Stimulated activated CD8-positive, alpha-beta memory T cell treated with anti-CD3 and anti-CD28 coated beads, Interleukin-12 subunit alpha, Interleukin-12 subunit beta, amount 100 ng/mL, for 24 hours (primary cell): ENCODE results near the gene ERAP2.
A peak's percentile ranks its signal among the peaks of the same experiment; 100 is the strongest.

Experiments
- DNase-seq: peaks from one replicate; pipeline ENCODE4 v3.0.0-alpha.2; 2020; ENCODE audit errors: extremely low read depth

Gene ERAP2

DNA sequence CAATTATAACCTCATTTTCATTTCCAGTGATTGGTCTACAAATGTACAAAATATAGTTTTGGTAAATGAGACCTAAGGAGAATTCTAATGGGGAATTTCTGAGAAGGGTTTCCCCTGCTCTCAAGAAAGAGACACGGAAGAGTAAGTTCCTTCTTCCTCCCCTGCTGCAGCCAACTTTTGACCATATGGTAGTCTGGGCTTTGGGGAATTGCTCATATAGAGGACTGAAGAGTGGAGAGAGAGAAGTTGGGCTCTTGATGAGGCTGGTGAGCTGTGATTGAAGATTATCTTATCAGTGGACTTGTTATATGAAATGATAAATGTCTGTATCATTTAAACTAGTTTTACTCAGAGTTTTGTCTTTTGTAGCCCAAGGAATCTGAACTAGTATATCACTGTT, 55.3 kb downstream of the ERAP2 start:
- DNase-seq = no peak

DNA sequence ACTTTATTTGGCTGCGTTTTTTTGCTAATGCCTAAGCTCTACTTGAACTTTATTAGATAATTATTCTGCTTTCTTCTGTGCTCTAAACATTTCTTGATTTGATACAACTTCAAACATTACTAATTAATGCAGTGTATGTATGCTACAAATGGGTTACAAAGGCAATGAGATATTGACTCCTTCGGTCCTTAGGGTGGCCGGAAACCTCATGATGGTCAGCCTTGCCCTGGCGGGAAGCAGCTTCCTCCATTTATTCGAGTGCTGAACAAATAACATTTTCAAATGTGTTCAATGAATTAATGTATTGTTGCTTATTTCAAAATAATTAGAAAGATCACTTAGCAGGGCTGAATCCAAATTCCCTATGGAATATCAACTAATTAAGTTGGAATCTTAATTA, 55.7 kb downstream of the ERAP2 start:
- DNase-seq = no peak

DNA sequence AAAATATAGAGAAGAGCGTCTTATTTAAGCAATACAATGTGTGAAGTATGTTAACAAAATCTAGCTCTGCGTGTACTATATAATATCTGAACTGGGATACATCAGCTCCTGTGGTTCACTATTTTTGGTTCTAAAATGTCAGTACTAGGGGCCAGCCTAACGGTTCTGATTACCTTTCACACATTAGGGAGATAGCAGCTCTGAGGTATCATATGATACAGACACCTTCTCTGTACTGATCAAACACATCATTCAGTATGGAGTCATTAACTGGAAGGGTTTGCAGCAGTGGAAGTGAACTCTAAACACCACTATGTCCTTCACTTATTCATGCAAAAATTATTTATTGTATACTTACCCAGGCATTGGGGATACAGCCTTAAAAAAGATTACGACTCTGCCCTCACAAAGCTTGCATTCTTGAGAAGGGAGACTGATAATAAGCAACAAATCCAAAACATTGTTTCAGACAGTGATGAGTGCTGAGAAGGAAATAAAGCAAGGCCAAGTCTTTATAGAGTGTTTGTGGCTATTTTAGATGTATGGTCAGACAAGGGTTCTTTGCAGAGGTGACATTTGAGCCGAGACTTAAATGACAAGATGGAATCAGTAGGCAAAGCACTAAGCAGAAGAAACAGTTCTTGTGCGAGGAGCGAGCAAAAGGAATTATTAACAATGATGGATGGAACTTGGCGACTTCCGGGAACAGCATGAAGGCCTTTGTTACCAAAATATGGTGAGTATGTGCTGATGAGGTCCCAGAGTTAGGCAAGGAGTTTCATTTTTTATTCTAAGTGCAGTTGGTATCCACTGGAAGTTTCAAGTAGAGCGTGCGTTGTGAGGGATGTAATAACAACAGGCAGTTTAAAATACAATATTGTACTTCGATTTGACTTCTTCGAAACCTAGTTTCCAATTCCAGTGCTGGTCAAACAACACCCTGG, 57.7 kb downstream of the ERAP2 start:
- DNase-seq = no peak

DNA sequence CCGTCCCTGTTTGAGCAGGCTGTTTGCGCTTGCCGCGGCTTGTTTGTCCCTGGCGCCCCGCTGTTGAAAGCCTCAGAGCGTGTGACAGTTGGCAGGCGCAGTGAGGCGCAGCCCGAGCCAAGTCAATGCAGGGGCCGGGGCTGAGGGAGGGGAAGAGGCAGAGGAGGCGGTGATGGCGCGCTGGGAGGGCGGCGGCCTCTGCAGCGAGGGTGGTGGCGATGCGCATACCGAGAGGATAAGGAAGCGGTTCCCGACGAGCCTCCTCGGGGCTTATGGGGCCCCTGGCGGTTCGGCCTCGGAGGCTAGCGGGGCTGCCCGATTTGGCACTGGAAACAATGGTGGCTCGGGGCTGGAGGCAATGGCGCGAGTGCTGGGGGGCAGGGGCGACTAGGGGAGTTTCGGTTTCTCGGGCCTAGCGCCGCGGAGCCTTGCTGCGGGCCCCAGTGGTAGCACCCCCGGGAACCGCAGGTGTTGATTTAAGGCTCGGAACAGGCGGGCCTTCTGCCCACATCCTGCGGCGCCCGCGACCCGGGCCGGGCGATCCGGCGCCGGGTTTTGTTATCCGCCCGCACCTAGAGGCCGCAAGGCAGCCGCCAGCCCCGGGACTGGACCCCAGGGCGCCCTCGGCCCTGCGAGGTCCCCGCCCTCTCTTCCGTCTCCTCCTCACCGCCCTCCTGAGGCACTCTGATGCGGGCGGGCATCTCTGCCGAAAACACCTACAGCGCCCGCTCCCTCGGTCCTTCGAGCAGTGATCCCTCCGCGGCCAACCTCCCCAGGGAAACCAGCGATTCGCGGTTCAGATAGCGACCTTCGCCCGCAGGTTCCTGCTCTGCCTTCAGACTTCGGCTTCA, 58.6 kb downstream of the ERAP2 start:
- DNase-seq = peak; percentile 83

DNA sequence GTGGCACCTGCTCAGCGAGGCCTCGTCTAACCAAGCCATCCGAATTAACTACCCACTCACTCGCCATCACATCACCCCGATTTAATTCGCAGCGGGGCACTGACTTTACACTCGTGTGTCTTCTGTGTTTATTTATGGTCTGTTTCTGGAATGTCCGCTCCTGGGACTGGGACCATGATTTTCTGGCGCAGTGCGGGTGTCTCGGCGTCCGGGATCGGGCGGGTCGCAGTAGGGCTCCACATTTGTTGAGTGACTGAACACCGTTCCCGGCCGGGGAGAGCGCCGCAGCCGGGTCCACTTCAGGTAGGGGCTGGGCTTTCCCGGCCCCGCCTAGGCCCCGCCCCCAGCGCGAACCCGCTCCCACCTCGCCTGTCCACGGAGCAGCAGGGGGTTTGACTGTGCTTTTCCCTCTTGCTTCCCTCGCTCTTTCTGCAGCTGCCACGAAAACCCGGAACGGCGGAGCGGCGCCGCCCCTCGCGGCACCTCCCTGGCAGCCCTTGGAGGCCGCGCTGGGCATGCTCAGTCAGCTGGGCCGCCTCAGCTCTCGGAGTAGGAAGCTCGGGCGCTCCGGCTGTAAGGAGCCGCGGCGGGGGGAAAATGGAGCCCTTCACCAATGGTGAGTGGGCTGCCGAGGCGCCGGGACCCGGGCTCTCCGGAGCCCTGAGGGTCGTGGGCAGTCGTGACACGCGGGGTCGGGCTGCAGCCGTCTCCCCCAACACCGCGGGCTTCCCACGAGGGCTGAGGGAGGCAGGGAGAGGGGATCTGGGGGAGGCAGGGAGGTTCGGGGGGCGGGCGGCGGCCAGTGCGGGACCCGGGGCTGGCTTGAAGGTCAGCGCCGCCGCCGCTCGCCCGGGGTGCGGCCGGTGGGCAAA, 59.5 kb downstream of the ERAP2 start, which contains the start of gene LNPEP:
TSS of gene LNPEP (plus strand) at position 522 of the 872 bp plus-strand sequence. CDS start at position 598, 76 bp downstream.
- DNase-seq = peak; percentile 90

DNA sequence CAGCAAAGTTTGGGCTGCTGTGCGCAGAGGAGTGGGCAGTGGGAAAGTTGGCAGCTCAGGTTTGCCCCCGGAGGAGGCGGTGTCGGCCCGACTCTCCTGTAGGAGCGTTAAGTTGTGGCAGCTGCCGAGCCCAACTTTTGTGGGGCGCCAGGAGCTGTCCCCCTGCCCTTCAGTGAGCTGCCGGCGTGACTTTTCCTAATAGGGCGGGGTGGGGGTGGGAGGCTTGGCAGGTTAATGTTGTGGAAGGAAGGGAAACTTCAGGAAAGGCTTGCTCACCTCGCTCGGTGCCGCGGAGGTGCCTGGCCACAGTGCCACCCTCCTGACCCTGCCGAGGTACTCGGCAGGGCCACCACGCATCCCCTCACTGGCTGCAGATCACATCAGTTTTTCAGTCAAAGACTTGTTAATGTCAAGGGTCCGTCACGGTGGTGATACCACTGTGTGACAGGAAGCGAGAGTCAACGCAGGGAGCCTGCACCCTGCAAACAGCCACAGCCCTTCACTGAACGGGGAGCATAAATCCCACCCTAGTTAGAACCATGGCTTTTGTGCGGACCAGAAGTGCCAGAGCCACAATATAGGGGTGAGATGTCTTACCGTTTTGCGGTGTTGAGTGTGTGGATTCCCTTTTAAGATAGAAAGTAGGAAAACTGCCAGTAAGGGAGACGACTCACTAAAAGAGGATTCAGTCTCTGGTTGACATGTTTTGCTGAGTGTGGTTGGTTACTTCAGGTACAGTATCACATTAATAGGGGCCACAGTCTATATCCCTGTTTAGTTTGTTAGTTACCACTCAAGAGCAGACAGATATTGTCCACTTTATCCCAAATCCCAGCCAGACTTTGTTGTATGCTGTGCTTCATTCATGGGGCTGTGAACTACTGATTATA, 60.4 kb downstream of the ERAP2 start:
- peak; percentile 17 for DNase-seq

DNA sequence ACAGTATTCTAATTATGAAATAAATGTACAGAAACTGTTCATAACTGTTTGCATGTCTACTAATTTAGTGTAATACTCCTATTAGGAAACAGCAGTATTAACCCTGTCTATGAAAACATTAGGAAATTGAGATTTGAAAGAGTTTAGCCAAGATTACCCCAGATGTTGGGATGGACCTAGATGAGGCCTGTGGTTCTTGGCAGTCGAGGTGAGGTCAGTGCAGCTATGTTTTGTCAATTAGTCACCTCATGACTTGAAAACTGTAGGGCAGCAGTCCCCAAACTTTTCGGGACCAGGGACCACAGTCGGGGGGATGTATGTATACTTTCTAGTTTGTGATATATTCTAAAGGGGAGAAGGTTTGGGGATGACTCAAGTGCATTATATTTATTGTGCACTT, 64.3 kb downstream of the ERAP2 start:
- no peak for DNase-seq

DNA sequence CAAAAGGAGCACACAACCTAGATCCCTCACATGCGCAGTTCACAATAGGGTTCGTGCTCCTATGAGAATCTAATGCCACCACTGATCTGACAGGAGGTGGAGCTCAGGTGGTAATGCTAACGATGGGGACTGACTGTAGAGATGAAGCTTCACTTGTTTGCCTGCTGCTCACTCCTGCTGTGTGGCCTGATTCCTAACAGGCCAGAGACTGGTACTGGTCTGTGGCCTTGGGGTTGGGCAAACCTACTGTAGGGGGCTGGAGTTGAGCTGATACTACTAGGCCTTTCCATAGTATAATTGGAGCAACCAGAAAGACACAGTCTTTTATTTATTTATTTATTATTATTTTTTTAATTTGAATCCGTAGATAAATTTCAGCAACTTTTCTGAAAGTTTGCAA, 64.8 kb downstream of the ERAP2 start:
- no peak for DNase-seq

DNA sequence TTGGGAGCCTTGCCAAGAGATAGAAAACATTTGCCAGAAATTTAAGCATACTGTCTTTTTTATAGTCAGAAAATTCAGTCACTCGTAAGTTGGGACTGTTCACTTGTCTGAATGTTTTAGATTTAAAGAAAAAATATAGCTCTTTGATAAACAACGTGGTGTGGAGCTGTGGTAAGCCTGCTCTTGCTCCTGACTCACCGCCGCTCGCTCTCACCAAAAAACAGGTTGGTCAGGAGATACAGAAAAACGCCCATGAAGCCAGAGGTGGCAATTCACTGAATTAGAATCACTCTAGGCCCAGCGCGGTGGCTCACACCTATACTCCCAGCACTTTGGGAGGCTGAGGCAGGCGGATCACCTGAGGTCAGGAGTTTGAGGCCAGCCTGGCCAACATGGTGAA, 65.8 kb downstream of the ERAP2 start:
- DNase-seq = no peak

DNA sequence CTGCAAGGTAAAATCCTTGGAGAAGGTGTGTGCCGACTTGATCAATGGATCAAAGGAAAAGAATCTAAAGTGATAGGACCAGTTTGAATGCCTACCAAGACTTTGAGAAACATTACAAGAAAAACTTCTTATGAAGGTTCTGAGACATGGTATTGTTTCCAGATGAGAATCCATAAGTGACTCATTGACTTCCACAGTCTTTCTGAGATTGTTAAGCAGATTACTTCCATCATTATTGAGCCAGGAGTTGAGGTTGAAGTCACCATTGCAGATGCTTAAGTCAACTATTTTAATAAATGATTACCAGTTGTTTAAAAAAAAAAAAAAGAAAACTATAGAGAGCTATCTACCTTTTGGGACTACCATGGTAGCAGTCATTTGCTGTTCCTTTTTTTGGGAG, 66.6 kb downstream of the ERAP2 start:
- DNase-seq = no peak

DNA sequence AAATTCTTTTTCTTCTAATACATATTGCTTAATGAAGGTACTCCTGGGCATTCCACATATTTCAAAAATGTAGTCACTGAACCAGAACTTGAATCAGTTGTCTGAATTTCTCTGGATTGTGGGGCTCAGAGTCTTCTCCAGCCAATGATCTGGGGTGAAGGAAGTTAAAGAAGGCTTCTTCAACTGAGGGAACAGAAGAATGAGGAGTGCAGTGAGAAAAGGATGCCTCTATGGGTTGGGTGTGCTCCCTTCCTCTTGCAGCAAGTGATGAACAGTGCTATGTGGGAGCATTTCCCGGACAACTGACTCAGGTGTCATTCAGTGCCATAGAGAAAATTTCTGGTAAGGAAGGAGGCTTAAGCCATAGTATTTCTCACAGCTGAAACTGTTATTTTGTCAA, 67.5 kb downstream of the ERAP2 start:
- no peak for DNase-seq

DNA sequence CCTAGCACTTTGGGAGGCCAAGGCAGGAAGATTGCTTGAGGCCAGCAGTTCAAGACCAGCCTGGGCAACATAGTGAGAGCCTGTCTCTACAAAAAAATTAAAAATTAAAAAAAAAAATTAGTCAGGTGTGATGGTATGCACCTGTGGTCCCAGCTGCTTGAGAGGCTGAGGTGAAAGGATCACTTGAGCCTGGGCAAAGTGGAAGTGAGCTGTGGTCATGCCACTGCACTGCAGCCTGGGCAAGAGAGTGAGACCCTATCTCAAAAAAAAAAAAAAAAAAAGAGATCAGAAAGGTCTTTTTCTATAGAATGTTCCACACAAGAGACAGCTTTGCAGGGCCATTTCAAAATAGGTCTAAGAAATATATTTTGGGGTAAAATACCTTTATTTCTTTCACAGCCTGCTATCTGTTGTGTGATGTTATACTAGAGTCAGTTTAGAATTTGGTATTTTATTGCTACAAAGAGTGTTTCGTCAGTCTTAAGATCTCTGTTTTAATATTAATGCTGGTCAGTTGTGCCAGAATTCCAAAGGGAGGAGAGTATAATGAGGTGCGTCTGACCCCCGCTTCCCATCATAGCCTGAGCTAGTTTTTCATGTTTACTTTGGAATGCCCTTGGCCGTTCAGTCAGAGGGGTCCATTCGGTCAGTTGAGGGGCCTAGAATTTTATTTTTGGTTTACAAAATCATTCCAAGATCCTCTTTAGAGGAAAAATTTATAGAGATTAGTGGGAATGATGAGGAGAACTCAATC, 69.0 kb downstream of the ERAP2 start:
- no peak for DNase-seq

DNA sequence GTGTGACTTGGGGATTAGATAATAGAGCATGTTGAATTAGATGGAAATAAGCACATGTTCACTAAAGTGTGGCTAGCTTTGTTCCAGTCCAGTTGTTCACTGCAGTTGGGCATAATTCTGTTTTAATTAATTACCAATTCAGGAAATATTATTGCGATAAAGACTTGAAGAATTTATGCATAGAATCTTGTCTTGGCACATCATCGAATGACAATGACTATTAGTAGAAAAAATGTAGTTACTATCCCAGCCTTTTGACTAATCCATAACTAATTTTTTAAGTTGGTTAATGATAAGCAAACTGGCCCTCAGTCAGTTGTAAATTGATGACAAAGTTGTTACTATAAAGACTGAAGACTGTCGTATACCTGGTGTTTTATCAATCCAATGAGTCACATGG, 70.1 kb downstream of the ERAP2 start:
- DNase-seq = no peak

DNA sequence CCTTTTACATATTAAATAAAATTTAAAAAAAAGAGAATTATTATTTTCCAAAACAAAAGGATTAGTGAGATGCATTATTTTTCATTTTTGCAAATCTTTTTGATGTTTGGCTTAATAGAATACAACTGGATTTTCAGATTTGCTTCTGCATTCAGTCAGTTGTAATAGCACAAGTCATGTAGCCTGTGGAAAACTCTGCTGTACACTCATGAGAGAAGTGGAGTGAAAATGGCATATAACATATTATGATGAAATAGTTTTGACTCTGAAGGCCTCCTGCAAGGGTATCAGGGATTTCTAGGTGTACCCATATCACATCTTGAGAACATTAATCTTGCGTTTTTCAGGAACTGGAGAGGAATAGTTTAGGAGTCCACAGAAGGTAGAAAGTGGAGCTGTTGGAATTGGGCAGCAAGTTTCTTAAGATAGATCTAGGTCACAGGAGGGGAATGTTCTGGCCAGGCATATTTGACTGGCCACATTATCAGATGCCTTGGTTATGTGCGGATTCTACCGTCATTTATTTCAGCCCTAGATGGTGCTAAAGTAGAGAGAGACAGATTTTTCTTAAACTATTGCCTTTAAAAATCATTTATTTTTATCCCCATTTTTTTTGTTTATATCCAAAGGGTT, 75.9 kb downstream of the ERAP2 start:
- DNase-seq = no peak

DNA sequence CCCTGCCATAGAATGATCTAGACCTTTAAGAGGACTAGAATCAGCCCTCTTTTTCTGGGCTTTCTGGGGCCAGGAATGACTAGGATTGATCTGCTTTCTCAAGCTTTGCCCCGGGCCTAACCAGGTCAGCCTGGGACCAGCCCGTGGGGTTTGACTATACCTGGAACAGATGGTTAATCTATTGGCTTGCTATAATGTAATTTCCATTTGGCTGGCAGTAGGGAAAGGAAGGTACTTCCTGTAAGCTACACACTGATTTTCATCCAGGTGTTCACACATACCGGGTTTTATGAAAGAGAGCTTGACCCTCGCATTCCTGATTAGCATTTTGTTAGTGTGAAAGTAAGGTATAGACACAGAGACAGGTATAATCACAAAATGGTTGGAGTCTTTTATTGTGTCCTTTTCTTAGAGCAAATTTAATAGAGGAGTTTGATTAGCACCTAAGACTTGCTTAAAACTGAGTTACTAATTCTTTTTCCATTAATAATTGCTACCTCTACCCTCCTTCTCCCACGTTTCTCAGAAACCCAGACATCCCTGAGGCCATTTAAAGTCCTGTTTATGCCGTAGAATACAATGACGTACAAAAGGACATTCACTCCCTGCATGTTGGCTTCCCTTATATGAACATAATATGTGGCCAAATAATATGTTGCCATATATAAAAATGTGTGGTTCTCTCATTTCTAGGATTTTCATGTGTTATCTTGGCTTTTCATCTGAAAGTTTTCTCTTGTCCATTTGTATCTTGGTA, 76.9 kb downstream of the ERAP2 start:
- DNase-seq = no peak

DNA sequence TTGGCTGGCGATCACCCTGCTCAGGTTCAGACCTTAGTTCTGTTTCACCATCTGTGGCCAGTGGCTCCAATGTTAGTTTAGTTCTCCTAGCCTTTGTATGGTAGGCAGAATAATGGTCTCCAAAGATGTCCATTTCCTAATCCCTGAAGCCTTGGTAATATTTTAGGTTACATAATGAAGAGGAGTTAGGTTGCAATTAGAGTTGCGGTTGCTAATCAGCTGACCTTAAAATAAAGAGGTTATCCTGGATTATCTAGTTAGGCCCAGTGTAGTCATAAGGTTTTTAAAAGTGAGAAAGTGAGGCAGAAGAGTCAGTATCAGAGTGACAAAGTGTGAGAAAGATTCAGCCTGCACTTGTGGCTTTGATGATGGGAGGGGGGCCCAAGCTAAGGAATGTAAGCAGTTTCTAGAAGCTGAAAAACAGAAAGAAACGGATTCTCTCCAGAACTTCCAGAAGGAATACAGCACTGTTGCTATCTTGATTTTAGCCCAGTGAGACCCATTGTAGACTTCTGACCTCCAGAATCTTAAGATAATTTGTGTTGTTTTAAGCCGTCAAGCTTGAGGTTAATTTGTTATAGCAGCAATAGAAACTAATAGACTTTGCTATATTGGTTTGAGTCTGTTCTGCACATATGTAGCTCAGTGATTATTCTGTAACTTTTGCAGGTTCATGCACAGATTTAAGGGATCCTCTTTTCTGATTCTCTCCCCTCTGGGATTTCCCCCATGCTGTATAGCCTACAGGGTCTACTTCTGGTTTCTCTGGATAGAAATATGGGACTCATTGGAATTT, 81.2 kb downstream of the ERAP2 start:
- DNase-seq = no peak

DNA sequence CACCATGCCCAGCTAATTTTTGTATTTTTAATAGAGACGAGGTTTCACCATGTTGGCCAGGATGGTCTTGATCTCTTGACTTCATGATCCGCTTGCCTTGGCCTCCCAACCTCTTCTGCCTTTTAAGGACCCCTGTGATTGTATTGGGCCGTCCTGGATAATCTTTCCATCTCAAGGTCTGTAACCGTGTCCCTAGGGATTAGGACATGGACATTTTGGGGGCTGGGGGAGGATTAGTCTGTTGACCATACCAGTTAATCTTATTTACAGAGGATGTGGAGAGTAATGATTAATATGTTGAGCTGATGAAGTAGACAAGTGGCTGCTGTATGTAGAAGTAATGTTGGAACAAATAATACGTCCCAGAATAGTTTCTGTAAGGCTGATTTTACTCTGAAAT, 82.7 kb downstream of the ERAP2 start:
- DNase-seq = no peak

DNA sequence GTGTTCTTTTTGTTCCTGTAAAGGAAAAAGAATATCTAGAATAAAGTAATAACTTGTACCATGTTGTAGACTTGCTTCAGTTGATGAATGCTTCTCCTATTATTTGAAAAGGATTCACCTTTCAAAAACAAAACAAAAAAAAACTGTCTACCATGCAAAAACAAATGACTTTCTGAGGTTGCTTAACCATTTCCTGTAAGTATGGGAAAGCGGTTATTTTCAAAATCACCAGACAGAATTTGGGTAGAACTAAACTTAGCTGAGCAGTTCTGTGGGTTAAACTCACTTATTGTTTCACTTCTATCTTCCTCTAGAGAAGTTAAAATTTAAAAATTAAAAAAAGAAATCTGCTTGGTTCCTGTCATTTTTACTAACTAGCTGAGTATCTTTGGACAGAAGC, 84.8 kb downstream of the ERAP2 start:
- no peak for DNase-seq
